Activated T-cell treated with anti-CD3 and anti-CD28 coated beads, Interleukin-2, amount 50 U/mL, for 48 hours (primary cell): Measurements from ENCODE around the gene RMND5B.
"Not testable (repeated sequence)": the region's sequence is repeated elsewhere in the genome, so short reads cannot be mapped to it uniquely, and the experiment has no call there.

Experiments
- DNase-seq, 2 experiments: peaks; one replicate each; pipeline ENCODE4 v3.0.0-alpha.2; 2020

RMND5B gene

DNA sequence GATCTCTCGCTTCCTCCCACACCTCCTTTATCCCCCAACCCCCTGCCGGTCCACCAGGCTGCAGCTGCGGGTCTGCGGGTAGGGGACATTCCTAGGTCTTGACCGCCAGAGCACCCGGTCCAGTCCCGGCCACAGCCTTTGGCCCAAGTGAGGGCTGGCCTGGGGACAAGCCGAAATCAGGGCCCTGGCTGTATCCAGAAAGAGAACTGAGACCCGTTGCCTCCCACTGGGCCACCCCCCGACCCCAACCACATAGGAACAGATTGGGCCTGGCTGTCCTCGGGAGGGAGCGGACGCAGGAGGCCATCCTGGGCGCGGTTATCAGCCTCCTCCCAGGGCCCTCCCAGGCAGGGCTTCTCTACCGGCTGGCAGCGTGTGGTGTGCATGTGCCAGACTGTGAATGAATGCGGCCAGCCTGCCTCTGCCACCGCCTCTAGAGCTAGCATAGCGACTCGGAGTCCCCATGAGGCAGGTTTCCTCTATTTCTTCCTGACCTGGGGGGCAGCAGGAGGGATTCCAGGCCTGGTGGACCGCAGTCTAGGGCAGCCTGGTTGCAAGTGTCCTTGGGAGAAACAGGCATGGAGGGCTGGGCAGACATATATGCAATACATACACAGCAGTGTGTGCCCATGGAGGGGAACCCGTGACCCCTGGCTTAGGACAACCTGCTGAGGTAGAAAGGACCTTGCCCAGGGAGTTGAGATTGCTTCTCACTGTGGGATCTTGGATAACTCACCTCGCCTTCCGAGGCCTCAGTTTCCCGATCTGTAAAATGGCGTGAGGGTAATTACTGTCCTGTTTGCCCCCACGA lies 16.3 kb upstream of the RMND5B start:
- peak; percentile 64 for DNase-seq

DNA sequence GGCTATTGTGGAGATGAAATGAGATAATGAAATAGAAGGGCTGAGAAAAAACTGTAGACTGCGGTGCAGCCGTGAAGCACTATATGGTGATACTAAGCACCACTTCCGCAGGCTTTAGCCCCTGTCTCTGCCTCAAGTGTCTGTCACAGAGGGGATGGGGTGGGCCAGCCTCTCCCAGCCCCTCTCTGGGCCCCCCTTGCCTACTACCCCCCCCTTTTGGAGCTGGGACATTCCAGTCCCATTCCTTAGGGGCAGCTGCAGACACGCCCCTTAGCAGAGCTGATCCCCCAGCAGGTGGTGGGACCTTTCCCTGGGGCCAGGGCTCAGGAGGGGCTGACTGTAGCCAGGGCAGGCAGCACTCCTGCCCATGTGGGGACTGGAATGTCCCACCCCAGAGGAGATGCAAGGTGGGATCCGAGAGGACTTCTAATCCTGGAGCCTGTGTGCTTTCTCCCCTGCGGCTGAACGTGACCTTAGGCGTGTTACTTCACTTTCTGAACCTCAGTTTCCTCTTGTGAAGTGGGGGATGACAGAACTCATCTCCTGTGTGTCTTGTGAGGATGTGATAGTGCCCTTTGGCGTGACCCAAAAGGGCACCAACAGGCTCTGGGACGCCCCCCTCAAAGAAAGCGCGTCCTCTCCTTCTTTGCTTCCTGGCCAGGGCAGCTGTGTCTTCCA lies 15.5 kb upstream of the RMND5B start:
- peak; percentile 40 to 48 for DNase-seq

DNA sequence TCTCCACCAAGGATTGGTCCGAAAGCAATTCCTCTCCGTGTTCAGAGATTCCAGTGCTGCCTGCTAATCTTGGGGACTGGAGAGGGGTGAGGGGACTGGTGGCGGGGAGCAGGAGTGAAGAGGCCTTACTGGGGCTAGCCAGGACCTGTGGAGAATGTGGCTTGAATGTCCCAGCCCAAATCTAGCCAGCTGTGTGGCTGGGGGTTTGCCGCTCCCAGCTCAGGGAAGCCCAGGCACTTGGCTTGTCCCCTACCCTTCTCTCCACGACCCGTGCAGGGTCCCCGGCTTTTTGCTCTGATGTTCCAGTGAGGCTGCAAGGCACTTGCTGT lies 15.0 kb upstream of the RMND5B start:
- DNase-seq: peak in 1 of 2 experiments; percentile 38

DNA sequence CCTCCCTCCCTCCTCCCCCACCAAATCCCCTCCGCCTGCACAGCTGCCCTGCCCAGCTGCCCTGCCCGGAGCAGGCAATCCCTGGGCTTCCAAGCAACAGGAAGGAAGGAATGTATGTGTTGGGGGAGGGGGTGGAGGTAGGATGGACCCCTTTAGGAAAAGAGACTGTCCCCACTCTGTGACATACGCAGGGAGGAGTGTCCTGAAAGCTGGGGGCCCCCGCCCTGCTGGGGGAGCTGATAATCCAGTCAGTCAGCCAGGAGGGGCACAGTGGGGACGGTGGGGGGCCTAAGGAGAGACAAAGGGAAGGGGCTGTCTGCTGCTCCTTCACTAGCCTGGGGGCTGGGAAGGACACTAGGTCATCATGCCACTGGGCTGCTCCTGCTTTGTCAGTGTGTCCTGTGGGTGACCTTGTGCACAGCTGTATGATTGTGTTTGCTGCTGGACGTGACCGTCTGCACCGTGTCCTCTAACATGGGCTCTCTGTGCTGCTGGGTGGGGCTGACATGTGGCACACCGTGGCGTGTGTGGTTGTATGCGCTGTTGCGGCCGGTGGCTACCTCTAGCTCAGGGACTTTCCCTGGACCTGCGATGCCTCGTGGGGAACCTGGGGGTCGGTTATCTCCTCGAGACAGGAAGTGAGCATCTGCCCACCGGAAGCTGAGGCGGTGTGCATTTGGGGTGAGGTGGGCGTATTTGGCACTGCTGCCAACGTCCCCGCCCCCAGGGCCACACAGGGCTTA lies 14.5 kb upstream of the RMND5B start:
- DNase-seq: peak; percentile 70 to 79

DNA sequence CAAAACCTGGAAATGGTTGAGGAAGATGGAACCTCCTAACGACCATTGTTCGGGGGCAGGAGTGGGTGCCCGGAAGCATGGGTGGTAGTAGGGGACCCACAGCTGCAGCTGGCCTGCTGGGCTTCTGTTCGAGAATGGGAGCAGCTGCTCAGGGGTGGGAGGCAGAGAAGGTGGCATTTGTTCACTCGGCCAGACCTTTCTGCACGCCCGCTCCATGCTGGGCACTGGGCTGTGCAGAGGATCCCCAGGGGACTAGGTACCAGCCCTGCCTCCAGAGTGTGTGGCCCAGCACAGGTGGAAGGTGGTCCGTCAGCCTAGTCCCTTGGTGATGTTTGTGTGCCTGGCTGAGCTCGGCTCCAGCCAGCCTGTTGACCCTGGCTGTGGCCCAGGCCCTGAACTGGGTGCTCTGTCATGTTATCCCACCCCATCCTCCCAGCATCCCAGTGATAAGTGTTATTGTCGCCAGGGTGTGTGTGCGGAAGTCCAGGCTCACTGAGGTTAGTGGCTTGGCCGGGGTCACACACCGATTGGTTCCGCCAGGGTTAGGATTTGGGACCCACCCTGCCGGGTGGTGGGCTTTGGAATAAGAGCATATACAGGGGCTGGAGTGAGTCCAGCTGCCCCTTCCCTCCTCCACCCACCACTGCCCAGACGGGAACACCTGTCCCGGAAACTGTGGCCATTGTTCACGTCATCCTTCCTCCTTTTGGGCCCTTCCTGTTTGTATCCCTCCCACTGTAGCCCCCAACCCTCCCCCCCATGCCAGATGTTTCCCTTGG lies 12.7 kb upstream of the RMND5B start:
- DNase-seq: no peak

DNA sequence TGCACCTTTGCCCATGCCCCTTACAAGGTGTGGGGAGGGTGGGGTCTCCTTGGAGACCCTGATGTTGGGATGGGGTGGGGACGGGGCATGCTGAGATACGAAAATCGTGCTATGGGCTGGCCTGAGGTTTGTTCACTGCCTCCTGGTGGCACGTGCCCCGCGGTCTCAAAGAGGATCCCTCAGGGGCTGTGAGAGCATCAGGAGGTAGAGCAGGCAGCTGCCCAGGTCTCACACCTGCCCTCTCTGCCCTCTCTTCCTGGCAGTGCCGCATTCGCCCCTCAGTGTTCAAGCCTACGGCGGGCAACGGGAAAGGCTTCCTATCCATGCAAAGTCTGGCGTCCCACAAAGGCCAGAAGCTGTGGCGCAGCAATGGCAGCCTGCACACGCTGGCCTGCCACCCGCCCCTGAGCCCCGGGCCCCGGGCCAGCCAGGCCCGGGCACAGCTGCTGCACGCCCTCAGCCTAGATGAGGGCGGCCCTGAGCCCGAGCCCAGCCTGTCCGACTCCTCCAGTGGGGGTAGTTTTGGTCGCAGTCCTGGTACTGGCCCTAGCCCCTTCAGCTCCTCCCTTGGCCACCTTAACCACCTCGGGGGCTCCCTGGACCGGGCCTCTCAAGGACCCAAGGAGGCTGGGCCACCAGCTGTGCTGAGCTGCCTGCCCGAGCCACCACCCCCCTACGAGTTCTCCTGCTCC lies 10.8 kb upstream of the RMND5B start:
- no peak for DNase-seq

DNA sequence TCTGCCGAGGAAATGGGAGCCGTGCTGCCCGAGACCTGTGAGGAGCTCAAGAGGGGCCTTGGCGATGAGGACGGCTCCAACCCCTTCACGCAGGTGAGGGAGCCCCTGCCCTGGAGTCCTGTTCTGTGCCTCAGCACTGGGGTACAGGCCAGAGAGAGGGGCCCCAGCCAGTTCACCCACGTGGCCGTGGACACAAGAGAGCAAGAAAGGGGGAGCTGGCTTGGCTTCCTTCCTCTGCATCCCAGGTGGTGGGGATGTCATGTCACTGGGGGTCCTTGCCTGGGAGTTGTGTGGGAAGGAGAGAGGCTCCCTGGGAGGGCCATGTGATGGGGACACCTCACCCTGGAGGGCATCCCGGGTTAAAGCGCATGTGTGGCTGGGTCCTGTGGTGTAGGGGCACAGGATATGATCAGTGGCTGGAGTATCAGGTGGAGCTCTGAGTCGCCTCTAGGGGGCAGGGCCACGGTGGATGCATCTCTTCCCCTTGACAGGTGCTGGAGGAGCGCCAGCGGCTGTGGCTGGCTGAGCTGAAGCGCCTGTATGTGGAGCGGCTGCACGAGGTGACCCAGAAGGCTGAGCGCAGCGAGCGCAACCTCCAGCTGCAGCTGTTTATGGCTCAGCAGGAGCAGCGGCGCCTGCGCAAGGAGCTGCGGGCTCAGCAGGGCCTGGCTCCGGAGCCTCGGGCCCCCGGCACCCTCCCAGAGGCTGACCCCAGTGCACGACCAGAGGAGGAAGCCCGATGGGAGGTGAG lies 10.0 kb upstream of the RMND5B start:
- peak; percentile 81 to 87 for DNase-seq

DNA sequence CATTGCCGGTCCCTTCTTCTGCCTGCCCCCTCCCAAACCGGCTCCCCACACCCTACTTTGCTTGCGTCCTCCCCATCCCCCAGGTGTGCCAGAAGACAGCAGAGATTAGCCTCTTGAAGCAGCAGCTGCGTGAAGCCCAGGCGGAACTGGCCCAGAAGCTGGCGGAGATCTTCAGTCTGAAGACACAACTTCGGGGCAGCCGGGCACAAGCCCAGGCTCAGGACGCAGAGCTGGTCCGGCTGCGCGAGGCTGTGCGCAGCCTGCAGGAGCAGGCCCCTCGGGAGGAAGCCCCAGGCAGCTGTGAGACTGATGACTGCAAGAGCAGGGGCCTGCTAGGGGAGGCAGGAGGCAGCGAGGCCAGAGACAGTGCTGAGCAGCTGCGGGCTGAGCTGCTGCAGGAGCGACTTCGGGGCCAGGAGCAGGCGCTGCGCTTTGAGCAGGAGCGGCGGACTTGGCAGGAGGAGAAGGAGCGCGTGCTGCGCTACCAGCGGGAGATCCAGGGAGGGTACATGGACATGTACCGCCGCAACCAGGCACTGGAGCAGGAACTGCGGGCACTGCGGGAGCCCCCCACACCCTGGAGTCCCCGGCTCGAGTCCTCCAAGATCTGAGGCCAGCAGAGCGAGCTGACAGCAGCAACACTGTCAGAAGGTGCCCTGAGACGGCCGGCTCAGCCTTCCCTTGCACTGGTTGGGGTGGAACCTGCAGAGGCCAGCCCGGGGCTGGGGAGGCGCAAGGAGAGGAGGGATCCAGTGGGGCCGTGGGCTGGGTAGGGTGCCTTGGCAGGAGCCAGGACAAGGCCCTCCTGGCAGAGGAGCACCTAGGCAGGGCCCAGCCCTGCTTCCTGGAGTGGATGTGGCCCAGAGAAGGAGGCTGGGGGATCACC lies 9.2 kb upstream of the RMND5B start:
- DNase-seq: no peak

DNA sequence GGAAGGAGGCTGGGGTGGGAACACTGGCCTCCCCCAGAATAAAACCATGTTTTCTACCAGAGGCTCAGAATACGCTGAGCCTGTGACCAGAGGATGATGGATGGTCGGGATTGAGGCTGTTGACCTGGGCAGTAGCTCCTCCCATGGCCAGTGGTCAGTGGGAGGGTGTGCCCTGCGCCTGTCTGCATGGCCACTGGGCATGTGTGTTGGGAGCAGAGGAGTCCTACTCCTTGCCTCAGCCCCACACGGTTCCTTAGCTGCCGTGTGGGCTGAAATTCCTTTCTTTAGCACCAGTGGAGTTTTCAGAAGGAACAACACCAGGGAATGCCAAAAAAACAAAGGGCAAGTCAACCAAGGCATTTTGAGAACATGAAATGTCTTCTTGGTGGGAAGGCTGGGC lies 8.5 kb upstream of the RMND5B start:
- DNase-seq: no peak

DNA sequence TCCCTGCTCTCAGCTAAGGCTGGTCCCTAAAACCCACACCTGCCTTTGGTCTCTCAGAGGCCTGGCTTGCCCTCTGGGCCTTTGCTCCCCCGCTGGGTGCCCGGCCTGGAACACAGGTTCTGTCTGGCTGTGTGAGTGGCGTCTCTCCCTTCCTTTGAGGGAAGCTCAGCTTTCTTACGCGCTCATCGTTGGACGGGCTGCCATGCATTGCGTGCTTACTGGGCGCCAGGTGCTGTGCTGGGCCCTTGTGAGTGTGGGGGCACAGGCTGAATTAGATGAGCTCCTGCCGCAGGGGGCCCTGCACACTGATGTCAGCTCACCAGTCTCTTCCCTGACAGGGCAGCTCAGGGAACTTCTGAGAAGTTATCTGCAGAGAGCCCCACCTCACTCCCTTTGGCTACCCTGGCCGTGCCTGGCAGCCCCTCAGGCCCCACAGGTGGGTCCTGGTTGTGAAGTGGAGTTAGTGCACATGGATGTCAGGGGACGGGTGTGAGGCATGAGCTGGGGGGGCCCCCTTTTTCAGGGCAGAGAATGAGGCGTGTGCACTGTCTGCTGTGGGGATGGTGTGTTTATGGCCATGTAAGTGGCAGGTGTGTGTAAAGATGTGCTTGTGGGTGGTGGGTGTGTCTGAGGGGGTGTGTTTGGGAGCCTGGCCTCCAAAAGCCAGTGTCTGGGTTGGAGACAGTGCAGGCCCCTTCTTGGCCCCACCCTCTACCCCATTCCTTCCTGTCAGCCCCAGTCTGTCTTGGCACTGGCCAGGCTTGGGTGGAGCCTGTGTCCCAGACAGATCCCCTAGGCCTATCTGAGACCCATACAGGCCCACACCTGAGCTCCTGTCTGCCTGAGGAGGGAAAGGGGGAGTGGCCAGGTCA lies 7.5 kb upstream of the RMND5B start:
- no peak for DNase-seq

DNA sequence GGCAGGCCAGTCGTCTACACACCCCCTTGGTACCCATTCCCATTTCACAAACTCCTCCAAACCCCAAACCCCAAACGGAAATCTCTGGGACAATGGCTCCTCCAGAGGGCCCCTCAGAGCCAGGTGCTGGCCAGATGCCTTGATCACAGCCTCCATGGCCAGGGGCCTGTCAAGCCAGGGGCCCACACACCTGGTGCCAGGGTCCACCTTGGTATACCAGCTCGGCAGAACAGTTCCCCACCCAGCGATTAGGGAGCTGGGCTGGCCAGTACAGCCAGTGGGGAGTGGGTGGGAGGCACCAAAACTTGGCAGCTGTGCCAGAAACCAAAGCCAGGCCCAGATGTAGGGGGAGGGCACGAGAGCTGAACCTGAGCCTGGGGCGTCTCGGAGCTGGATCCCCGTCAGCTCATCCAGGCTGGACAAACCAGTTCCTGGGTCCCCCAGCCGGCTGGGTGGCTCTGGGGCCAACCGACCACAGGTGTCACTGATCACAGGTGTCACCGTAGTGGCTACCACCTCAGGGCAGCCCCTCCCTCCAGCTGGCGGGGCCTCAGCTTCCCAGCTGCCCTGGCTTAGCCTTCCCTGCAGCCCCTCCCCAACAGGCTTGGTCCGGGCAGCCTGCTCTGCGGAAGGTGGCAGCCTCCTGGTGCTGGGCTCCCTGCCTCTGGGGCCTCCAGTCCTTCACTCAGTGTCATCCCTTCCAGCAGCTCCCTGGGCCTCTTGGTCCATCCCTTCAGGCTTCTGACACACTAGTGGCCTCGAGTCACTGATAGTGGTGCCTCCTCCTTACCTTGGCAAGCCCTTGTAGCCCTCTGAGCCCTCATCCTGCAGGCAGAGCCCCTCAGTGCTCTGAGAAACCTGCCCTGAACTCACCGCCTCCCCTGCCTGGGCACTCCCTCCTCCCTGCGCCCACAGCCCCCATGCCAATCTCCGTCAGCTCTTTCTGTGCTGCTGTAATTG lies 6.6 kb upstream of the RMND5B start:
- DNase-seq: no peak

DNA sequence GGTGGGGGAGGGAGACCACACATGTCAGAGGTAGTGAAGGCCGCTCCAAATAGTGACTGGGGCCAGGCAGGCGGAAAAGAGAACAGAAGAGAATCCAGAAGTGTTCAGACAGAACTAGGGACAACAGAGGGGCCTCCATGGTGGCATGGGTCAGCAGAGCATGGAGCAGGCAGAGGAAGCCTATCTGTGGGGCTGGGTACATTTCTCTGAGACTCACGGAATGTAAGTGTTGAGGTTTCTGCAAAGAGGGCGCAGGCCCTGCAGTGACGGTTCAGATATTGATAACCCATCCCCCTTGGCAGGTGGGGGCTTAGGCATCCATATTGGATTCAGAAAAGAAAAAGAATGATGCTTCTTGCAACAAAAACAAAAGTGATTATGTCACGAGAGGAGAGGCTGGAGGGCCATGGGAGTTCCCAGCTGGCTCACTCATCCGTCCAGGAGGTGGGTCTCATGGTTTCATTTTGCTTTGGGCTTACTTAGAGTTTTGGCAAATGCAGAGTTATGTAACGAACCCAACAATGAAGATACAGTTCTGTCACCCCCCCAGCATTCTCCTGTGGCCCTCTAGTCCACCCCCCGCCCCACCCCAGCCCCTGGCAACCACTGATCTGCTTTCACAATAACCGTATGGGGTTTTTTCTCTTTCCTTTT lies 5.4 kb upstream of the RMND5B start:
- no peak for DNase-seq

DNA sequence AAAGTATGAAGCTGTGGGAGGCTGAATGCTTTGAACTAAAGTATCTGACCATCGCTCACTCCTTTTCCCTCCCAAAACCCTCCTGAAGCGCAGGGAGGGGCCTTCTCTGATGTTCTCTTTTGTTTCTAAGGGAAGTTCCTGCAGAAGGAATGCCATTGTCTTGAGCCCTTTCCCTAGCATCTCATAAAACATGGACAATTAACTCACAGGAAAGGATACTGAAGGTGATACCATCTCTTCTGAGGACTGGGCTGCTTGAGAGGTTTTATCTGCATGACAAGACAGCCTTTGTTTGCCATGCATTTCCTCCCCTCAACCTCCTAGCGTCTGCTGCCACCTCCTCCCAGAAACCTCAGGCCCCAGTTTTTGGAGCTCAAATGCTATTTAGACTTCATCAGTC lies 4.3 kb upstream of the RMND5B start:
- DNase-seq: no peak

DNA sequence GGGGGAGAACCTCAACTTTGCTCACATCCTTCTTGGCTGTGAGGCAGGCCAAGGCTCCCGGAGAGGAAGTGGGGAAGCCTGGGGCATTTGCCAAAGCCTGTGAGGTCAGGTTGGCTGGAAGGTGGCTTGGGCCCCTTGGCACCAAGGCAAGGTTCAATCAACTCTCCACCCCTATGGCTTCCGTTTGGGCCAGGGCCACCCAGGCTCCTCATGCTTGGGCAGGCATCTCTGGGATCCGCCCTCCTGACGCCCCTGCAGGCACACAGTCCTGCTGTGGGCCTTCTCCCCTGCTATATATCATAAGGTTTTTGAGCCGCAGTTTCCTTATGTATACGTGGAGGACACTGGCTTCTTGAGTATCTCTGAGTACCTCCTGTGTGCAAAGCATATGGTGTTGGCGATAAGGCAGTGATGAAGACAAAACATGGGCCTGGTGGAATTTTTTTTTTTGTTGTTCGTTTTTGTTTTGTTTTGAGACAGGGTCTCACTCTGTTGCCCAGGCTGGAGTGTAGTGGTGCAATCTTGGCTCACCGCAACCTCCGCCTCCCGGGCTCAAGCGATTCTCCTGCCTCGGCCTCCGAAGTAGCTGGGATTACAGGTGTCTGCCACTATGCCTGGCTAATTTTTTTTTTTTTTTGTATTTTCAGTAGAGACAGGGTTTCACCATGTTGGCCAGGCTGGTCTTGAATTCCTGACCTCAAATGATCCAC lies 3.4 kb upstream of the RMND5B start:
- not testable (repeated sequence) for DNase-seq

DNA sequence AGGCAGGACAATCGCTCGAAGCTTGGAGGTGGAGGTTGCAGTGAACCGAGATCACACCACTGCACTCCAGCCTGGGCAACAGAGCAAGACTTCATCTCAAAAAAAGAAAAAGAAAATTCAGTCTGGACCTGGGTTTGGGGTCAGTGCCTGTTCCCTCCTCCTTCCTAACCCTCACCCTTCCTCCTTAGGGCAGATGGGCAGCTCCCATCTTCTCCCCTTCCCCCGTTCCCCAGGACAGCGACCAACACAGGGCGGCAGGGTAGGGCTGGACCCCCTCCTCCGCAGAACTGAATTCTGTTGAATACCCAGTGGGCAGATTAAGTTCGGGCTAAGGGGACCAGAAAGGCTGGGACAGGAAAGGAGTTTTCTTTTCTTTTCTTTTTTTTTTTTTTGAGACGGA lies 1.5 kb upstream of the RMND5B start:
- DNase-seq: no peak

DNA sequence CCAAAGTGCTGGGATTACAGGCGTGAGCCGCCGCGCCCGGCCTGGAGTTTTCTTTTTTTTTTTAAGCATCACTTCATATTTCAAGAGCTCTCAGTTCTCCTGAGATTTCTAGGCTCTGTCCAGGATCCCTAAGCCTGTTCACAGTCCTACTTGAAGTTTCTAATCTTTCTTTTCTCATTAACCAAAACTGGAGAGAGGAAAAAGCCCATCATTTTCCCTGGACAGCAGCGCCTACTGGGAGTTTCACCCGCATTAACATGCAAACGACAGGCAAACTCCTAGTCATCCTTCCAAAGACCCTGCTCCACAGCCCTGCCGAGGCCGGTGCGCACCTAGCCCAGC lies 609 bp upstream of the RMND5B start:
- DNase-seq: not testable (repeated sequence)

DNA sequence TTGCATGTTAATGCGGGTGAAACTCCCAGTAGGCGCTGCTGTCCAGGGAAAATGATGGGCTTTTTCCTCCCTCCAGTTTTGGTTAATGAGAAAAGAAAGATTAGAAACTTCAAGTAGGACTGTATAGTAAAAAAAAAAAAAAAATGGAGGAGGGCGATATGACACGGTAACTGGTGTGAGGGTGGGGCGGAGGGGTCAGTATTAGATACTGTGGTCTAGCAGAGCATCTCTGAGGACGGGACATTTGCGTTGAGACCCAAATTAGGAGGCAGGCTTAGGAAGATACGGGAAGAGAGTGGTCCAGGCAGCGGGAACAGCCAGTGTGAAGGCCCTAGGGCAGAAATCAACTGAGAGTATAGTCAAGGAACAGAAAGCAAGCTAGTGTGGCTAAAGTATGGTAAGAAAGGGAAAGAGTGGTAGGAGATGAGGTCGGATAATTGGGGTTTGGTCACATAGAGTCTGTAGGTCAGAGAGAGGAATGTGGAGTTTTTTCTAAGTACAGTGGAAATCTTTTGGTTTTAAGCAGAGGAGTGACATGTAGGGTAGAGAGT lies 707 bp downstream of the RMND5B start:
- DNase-seq: no peak
